22Rv1 (cell line): ENCODE results near the gene SMURF2.

Source experiments
- ZFX ChIP-seq: fragments of 450-650 bp; IDR thresholded peaks from 2 replicates; pipeline ENCODE4 v1.6.1; 2017; ENCODE audit warnings: antibody characterized with exemption, borderline replicate concordance
- TF ChIP-seq, protein P1 (sequence below): fragments of 450-650 bp; IDR thresholded peaks from 2 replicates; pipeline ENCODE4 v1.5.1; 2017; ENCODE audit warnings: mild to moderate bottlenecking

DNA sequence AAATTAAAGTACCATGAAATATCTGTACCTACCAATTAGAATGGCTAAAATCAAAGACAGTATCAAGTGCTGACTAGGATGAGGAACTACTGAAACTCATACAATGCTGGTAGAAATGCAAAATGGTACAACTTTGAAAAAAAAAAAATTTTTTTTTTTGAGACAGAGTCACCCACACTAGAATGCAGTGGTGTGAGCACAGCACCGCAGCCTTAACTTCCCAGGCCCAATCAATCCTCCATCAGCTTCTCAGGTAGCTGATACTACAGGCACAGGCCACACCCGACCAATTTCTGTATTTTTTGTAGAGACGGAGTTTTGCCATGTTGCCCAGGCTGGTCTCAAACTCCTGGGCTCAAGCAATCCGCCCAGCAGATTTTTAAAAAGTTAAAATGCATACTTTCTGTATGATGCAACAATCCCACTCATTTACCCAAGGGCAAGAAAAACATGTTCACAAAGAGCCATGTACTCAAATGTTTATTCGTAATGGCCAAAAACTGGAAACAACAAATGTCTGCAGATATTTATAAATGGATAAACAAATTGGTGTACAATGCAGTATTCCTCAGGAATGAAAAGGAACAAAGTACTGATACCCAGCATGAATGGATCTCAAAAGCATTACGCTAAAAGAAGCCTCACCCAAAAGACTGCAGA, 8.7 kb downstream of the SMURF2 start:
- TF ChIP-seq, protein P1, sequence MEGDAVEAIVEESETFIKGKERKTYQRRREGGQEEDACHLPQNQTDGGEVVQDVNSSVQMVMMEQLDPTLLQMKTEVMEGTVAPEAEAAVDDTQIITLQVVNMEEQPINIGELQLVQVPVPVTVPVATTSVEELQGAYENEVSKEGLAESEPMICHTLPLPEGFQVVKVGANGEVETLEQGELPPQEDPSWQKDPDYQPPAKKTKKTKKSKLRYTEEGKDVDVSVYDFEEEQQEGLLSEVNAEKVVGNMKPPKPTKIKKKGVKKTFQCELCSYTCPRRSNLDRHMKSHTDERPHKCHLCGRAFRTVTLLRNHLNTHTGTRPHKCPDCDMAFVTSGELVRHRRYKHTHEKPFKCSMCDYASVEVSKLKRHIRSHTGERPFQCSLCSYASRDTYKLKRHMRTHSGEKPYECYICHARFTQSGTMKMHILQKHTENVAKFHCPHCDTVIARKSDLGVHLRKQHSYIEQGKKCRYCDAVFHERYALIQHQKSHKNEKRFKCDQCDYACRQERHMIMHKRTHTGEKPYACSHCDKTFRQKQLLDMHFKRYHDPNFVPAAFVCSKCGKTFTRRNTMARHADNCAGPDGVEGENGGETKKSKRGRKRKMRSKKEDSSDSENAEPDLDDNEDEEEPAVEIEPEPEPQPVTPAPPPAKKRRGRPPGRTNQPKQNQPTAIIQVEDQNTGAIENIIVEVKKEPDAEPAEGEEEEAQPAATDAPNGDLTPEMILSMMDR, result no peak
- no peak for TF ChIP-seq ZFX
